HG03469 (cell line): ENCODE results near the gene MTTP.

Experiments used
- ATAC-seq: cut with Tn5 transposase; IDR thresholded peaks from one replicate; pipeline ENCODE4 v1.9.1; 2021; ENCODE audit warnings: mild to moderate bottlenecking, moderate library complexity, moderate number of reproducible peaks; ENCODE audit not compliant: unreplicated experiment

The MTTP gene

DNA sequence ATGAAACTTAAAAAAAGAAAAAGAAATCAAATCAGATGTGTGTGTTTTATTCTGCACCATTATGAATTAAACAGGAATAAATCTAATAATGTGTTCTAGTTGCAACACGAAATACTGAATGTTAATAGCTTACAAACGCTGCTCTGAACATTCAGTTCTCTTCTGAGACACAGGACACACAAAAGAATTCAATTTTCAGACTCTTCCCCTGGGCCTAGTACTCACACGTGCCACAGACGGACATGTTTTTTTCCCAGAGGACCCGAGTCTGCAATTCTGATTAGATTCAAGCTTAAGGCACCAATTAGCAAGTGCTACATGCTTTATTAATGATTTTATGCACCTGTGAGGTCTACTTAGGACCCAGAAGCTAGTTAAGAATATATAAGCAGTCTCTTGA, 62.5 kb downstream of the MTTP start:
- no peak for ATAC-seq

DNA sequence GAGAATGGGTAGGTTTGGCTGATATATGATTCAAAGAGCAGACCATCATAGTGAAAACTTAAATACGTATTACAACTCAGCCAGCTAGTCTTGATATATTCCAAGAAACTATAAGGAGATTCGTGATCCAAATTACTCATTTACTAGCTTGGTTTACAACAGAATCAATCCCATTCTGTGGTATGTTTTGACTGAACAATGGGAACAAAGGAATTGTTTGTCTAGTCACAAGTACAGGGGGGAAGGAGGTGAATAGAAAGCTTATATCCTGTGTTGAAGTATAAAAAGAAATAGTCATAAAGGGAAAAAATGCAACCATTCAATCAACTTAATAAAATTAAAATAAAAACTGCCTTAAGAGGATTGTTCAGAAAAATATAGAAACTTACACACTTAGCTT, 66.1 kb downstream of the MTTP start:
- no peak for ATAC-seq

DNA sequence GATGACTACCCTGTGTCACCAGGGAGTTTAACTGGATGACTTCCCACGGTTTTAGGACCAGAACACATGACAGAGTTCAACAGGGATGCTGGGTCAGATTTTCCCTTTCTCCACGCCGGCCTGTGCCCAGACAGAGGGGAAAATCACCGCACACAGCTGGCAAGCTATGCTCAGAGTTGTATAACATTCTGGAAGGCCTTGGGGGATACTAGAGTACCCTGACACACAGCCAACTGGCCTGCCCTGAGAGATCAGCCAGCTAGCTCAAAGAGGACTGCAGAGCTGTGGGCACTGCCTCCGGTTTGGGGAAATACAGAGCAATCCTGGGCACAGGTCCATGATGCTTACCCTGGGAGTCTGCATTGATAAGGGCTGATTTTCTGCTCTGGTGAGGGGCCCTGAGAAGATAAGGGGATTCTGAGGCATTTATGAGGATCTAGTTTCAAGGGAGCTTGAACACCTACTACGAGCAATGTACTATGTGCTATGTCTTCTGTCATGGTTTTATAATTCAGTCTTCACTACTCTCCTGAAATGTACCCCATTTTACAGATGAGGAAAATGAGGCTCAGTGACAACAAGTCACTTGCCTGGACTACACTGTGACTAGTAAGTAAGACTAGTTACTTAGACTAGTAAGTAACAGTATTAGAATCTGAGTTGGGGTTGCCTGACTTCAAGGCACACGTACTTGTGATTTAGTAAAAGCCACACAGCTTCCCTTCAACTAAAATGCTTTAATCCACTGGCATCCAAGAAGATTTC, 68.3 kb downstream of the MTTP start:
- no peak for ATAC-seq

DNA sequence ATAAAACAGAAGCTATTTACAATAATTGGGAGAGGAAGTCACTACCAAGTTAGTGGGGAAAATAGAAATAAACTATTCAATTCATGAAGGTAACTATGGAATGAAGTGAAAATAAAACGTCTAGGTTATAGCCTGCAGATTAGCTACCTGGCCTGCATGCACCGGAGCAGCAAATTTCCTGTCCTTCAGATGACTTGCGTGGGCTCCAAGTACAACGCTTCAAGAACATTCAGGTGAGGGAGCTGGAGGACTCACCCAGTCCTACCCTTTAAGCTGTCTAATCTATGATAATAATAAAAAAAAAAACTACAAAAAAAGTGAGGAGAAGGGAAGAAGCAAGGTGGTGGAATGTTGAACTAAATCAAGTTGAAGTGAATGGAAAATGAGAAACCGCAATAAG, 69.8 kb downstream of the MTTP start:
- ATAC-seq = no peak

DNA sequence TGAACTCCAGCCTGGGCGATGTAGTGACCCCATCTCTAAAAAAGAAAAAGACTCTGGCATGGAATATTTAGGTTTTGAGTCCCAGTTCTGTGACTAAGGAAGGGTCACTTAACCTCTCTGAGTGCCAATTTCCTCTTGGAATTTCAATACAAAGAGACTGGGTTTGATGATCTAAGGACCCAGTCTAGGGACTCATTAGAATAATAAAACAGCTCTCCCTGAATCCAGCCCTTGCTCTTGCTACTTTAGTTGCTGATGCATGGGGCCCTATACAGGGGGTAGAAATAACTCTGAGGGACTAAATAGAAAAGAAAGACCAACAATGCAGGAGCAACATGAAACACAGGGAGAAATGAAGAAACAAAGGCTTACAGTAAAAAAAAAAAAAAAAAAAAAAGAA, 70.4 kb downstream of the MTTP start:
- ATAC-seq = no peak

DNA sequence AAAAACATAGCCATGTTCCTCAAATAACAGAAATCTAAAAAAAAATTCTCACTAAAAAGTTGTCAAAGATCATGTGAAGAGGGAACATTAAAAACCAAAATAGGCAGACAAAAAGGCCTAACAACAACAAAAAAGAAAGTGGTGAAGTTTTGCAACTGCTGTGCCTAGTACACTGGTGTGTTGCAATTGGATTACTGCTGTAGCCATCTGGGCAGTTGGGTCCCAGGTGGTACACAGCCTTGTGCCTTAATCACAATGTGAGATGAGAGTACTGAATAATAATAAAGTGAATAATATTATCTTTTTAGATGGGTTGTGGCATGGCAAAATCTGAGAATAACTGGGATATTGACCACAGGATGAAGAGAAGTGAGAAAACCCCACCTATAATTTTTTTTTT, 71.0 kb downstream of the MTTP start:
- no peak for ATAC-seq

DNA sequence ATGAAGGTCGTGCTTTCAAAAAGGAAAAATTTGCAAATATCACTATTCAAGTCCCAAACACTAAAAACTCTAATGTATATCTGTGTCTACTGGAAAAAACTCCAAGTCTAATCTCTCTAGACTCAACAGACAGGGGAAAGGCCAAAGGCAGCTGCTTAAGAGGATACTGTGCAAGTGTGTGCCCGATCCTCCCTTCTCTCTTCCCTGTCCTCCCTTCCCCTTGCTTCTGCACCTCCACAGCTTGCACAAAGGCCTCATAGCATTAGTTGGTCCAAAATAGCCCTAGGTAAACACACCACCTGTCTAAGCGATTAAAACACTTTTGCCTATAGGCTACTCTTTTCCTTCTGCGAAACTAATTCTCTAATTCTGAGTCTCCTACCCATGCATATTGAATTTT, 72.4 kb downstream of the MTTP start:
- ATAC-seq = no peak

DNA sequence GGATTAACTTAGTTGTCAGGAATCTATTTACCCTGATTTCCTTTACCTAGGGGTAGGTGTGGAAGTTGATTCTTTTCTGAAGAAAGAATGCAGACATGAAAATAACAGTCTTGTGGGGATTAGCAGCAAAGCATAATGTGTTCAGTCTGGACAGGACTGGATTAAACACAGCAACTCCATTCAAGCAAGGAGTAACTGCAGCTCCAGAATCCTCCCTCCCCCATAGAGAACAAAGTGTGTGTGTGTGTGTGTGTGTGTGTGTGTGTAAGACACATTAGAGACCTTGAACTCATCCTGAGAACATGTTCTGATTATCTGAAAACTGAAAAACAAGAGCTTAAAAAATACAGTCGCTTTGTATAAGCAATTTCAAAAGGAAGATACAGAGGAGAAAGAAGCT, 73.7 kb downstream of the MTTP start:
- no peak for ATAC-seq

DNA sequence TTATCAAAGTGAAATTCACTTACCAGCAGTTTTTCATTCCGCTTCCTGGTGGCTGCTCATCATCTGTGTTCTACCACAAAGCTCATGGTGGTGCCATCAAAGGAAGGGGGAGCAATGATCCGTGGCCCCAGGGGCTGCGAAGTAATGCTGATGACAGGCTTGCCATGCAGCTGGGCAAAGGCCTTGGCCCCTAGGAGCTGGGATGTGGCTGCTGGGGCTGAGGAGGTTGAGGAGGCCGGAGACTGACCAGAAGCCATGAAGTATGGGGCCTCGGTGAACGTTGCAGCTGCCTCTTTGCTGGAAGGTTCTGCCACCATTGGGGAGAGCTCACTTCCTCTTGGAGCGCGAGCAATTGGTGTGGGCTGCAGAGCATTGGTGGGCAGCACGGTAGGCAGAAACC, 74.6 kb downstream of the MTTP start:
- ATAC-seq = no peak

DNA sequence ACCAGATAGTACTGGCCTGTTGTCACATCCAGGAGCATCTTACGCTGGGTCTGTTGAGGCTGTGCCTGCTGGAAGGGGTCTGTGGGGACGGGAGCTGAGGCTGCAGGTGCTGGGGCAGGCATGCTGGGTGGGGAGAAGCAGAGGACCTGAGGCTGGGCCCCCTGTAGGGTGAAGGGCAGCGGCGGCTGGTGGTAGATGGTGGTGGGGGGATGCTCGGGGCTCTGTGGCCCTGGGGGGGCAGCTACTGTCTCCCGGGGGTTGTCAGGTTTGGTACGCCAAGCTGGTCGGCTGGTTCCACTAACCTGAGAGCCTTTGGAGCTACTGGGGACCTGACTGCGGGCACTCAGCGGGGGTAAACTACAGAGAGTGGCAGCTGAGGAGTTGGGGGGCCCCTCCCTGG, 75.2 kb downstream of the MTTP start:
- ATAC-seq = no peak

DNA sequence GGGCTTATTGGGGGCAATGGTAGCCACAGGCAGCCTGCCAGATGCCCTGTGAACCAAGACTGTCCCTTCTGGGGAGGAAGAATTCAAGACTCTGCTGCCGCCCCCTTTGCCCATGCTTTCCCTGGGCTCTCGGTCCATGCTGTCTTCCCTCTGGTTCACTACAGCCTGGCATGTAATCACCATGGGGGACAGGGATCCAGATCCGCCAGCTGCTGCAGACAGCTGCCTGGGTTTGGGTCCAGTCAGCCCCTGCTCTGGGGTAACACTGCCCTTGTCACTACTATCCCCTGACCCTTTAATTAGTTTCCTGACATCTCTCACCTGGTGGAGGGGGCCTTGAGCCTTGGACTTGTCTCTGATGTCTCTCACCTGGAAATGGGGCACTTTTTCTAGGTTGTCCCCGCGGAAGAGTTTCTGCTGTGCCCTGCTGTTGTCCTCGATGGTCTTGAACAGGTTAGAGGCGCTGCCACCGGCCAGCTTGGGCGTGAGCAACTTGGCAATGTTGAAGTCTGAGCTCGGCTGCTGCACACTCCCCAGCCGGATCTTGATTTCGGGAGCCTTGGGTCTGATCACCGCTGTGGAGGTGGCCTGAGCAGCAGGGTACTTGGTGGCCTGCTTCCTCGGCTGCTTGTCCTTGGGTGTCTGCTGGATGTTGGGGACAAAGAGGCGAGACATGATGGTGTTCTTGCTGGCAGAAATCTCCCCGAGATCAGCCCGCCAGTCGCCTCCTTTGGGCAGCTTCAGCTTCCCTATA, 76.6 kb downstream of the MTTP start:
- ATAC-seq = no peak

DNA sequence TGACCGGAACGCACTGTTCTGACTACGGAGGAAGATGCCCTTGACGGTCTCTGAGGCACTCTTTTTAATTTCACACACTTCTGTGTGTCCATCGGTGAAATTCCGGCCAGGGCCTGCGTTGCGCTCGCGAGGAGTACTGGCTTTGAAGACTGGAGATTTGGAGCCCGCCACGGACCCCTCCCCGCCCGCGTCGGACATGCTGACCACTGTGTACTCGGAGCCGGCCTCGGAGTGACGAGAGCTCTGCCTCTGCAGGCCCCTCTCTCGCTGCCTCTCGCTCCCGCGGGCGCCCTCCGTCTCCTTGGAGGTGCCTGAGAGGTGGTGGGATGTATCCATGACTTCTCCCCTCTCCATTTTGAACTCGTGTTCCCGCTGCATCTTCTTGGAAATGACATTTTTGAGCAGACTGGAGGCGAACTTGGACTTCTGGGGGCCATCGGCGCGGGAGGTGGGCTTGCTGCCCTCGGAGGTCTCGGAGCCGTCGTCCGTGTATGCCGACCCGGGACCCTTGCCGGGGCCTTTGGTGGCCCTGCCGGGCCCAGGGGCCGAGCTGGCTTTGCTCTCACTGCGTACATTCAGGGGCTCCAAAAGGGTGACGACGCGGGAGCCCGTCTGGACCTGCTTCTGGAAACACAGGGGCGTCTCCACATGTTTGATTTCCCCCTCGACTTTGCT, 77.3 kb downstream of the MTTP start:
- ATAC-seq = no peak

DNA sequence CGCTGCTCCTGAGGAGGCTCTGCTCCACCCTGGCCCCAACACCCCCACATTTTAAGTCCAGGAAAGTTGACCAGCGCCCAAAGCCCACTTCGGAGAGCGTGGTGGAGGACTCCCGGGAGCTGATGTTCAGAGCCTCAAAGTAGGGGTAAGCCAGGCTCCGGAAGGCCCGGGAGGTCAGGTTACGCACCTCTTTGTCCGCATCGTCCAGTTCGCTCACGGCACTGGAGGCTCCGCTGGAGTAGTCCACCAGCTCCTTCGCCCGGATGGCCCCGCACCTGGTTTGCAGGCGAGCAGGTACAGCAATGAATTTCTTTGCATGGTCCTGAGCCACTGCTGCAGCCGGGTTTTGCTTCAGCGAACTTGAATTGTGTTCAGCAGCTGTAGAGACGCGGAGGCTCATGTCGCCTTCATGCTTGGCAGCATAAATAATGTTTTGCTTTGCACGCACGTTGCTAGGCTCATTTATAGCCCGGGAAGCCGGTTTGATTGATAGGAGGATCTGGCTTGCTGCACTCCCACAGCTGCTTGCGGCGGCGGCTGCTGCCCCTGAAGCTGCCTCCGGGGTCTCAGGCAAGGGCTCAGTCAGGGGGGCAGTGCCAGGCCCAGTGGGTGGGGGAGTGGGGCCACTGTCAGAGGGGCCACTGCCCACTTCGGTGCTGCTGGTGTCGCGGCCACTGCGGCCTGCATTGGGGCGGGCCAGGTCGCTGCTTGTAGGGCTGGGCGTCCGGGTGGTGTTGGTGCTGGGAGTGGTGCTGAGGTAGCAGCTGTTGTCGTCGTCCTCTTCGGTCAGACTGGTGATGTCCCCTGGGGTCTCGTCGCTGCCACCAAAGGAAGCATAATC, 78.2 kb downstream of the MTTP start:
- ATAC-seq = no peak

DNA sequence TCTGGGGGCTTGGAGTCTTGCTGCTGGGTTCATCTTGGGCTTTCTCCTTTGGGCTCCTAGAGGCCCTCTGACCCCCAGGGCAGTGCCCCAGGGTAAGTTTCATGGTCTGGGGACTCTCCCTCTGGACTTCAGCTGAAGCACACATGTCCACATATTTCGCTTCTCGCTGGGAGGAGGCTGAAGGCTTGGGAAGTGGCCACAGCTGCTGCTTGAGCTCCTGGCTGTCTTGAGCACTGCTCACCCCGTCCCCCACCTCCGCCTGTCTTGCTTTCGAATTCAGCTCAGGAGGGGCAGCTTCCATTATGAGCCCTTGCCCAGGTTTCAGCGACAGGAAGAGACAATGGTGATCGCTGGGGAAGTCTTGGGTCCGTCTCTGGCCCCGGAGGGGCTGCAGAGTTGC, 79.3 kb downstream of the MTTP start:
- ATAC-seq = no peak

DNA sequence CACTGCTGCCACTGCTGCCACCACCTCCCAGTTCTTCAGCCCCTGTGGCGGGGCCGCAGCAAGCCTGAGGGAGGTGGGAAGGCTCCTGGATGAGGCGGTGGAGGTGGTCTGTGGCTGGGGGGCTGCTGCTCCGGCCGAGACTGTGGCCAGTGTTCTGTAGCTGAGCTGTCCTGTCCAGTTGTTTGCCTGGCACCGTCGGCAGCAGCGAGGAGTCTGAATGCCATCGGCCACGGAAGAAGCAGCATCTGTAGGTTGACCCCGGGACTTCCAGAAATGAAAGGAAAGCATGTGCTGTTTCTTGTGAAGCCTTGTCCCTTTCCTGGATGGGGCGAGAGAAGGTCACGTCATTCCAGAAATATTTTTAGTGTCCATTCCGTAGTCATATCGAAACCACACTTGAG, 79.7 kb downstream of the MTTP start:
- no peak for ATAC-seq

DNA sequence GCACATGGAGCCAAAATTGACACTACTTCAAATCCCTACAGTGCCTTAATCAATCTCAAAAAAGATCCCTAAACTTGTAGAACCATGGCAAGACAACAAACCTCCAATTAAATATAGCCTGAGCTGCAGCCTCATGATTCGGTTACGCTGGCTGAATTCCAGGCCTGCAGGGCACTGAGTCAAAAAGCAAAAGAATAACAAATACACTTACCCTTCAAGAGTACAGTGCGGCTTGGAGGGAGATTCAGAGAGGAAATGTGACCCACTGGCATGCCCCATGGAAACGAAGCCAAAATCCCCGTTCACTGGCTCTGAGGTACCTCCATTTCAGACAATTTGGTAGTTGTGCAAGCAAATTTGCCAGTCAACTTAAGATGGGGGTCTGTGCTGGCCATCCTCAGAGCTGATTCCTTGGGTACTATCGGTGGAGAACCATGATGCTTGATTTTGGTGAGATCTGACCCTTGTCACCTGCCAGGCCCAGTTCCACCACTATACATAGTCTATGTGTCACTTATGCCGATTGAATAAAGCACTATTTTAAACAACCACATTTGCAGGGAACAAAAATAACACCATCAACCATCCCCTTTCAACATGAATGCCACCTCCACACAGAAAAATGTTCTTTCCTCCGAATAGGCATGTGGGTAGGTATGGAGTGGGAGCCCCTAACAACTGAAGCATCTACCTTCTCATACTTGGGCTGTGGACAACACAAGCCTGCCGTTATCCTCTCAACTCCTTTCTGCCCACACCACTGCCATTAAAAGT, 80.9 kb downstream of the MTTP start:
- no peak for ATAC-seq

DNA sequence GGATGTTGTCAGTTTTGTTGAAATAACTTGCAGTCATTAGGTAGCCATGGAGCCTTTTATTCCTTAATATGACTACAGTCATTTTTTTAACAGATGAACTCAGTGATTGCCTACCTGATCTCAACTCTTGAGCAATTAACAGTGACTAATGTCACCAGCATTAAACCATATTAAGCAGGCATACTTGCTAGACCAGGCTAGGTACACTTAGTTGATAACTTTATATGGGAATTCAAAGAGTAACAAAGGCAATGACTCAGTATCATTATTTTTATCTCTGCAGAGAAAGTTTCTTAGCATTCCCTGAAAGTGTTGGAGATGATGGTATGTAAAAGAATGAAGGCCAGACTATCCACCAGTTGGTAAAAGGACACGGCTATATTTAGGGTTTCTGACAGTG, 83.2 kb downstream of the MTTP start, which contains the start of gene C4orf54:
C4orf54 (minus strand) TSS at position 31 of the 400 bp plus-strand sequence. CDS start 3,180 bp downstream, outside the sequence.
- ATAC-seq = no peak

DNA sequence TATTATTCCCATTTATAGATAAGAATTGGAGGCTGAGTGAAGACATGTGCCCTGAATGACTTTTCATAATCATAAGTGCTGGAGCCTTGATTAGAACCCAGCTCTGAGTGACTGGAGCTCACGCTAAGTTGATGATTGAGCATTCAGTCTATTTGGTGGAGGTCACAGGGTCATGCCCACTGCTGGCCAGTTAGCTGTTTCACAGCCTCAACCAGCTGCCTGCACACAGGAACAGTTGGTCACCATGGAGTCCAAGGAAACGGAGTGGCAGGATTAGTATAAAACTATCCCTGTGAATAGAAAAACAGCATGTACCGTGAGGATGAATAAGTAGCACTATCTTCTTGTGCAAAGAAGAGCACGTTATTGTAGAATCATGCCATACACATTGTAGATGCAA, 84.0 kb downstream of the MTTP start:
- no peak for ATAC-seq

DNA sequence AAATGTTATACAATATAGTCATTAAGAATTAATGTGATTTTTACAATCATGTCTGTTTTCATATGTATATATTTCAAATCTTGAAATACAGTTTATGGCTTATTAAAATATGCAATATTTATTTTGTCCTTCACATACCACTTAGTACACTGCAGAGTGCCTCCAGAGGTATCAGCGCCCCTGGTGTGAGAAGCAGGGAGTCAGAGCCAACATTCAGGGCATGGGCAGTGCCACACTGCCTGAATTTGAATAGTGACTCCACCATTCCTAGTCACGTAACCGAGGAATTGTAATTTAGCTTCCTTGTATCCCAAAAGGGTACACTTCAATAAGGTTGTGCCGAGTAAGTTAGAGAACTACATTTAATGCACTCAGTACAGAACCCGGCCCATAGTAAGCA, 87.3 kb downstream of the MTTP start:
- ATAC-seq = no peak

DNA sequence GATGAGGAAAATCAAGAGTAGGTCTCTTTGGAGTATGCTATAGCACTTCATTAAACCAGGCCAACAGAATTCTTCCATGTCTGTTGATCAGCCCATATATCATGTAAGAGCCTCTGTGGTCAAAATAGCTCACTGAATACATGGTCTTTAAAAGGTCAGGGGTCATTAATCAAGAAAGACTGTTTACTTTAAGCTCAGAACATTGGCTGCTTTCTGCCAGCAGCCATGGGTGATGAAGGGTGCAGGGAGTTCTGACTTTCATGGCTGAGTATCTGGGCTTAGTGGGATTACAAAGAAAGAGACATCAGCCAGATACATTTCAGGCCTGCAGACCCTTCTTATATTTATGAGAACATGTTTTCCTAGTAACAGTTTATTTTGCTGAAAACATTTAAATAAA, 90.1 kb downstream of the MTTP start:
- no peak for ATAC-seq
